Measurements from ENCODE around the gene AMH. TPM values are rescaled to one million over a fixed set of nuclear protein-coding genes. Genes with fewer than 3 reads are reported as not detected.
A peak's percentile ranks its signal among the peaks of the same experiment; 100 is the strongest.

AMH gene
- total RNA-seq, 2 experiments from 2014 or later = 4.5 to 6.1 TPM

- DNase-seq = no peak
- Mint-ChIP-seq H3K9me3 (no peaks in the 10 kb centered on the region), H3K27me3 (no peaks in the 10 kb centered on the region), H3K36me3 (ENCODE audit: low read depth) (peaks cover 42% of the 10 kb centered on the region), H3K27ac (peak overlapping the region; percentile 90), H3K4me3 (peak overlapping the region; percentile 85), H3K4me1 (ENCODE audit: low read depth) (peaks cover 38% of the 10 kb centered on the region)
- TF ChIP-seq, protein P1, sequence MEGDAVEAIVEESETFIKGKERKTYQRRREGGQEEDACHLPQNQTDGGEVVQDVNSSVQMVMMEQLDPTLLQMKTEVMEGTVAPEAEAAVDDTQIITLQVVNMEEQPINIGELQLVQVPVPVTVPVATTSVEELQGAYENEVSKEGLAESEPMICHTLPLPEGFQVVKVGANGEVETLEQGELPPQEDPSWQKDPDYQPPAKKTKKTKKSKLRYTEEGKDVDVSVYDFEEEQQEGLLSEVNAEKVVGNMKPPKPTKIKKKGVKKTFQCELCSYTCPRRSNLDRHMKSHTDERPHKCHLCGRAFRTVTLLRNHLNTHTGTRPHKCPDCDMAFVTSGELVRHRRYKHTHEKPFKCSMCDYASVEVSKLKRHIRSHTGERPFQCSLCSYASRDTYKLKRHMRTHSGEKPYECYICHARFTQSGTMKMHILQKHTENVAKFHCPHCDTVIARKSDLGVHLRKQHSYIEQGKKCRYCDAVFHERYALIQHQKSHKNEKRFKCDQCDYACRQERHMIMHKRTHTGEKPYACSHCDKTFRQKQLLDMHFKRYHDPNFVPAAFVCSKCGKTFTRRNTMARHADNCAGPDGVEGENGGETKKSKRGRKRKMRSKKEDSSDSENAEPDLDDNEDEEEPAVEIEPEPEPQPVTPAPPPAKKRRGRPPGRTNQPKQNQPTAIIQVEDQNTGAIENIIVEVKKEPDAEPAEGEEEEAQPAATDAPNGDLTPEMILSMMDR (IDR thresholded peaks at IDR 0.05) = no peak
- intact Hi-C loops (cut with micrococcal nuclease) = loop anchor here (2.0 kb wide), 1 partner anchor 31 kb away; no protein-coding TSS in a partner anchor
- CTCF ChIA-PET = interaction anchor here (0.8 to 2.7 kb wide), 3 partner anchors 8 to 16 kb away, joined by 3 to 9 read pairs (median 5); no protein-coding TSS in a partner anchor
- no peak for ATAC-seq
- POLR2A ChIA-PET = interaction anchor here (0.6 to 11.0 kb wide), 26 partner anchors 9 to 1094 kb away, joined by 3 to 102 read pairs (median 4); partner anchors contain the start of genes AMH, GADD45B, IZUMO4 and JSRP1
These were observed 21.0 kb downstream of the AMH start for GRCh38 chr19:2270157-2270422.

GRCh38 chr19:2270423-2271233 lies 21.5 kb downstream of the AMH start:
- Mint-ChIP-seq H3K27me3 (no peaks in the 10 kb centered on the region), H3K36me3 (ENCODE audit: low read depth) (peaks cover 42% of the 10 kb centered on the region), H3K4me1 (ENCODE audit: low read depth) (peaks cover 39% of the 10 kb centered on the region), H3K9me3 (no peaks in the 10 kb centered on the region), H3K27ac (peak overlapping the region; percentile 90), H3K4me3 (peak overlapping the region; percentile 85)
- intact Hi-C loops (cut with micrococcal nuclease) = loop anchor here (2.0 kb wide), 1 partner anchor 32 kb away; no protein-coding TSS in a partner anchor
- ATAC-seq = peak; percentile 20
- DNase-seq = peak; percentile 83
- ChIA-PET CTCF (interaction anchor here (0.8 to 2.7 kb wide), 3 partner anchors 9 to 17 kb away, joined by 3 to 9 read pairs (median 5); no protein-coding TSS in a partner anchor), POLR2A (interaction anchor here (0.6 to 11.0 kb wide), 28 partner anchors 8 to 1094 kb away, joined by 3 to 102 read pairs (median 4); partner anchors contain the start of genes AMH, GADD45B, JSRP1 and LMNB2)
- TF ChIP-seq, protein P1 (IDR thresholded peaks at IDR 0.05) = no peak

DNA sequence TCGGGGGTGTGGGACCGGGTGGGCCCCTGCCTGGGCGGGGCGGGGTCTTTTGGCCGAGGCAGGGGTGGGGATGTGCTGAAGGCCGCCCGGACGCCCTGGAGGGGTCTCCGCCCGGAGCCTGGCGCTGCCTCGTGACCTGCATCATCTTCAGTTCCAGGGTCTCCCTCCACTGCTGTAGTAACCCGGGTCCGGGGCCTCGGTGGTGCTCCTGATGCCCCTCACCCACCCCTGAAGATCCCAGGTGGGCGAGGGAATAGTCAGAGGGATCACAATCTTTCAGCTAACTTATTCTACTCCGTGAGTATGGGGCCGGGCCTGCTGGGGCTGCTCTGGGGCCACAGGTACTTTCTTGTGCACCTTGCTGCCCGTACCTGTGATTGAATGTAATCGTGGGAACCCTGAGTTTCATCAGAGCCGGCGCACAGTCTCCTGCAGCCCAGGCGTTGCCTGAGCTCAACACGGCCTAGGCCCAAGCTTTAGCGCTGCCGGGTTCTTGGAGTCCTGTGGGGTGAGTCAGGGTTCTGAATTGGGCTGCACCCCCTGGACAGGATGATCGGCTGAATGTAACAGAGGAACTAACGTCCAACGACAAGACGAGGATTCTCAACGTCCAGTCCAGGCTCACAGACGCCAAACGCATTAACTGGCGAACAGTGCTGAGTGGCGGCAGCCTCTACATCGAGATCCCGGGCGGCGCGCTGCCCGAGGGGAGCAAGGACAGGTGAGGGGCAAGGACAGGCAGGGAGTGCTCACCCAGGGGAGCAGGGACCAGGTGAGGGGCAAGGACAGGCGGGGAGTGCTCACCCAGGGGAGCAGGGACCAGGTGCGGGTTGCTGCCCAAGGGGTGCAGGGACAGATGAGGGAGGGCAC lies 22.3 kb downstream of the AMH start:
- Mint-ChIP-seq H3K9me3 (no peaks in the 10 kb centered on the region), H3K27me3 (no peaks in the 10 kb centered on the region), H3K4me1 (ENCODE audit: low read depth) (peaks cover 36% of the 10 kb centered on the region), H3K36me3 (ENCODE audit: low read depth) (peaks cover 42% of the 10 kb centered on the region), H3K27ac (peak overlapping the region; percentile 90), H3K4me3 (peak overlapping the region; percentile 85)
- ChIA-PET CTCF (interaction anchor here (1.6 to 4.9 kb wide), 6 partner anchors 9 to 122 kb away, joined by 3 to 29 read pairs (median 10); partner anchors contain the start of gene PLEKHJ1), POLR2A (interaction anchor here (0.8 to 11.0 kb wide), 14 partner anchors 12 to 422 kb away, joined by 3 to 102 read pairs (median 4); partner anchors contain the start of genes AMH, JSRP1, LMNB2 and PLEKHJ1)
- intact Hi-C loops (cut with micrococcal nuclease) = loop anchor here (2.0 kb wide), 1 partner anchor 33 kb away; no protein-coding TSS in a partner anchor
- no peak for ATAC-seq
- TF ChIP-seq, protein P1 (IDR thresholded peaks at IDR 0.05) = no peak
- DNase-seq = no peak

GRCh38 chr19:2273356-2274184 lies 24.4 kb downstream of the AMH start:
- Mint-ChIP-seq H3K27ac (peak overlapping the region; percentile 86), H3K4me3 (peak overlapping the region; percentile 85), H3K9me3 (no peaks in the 10 kb centered on the region), H3K4me1 (ENCODE audit: low read depth) (peaks cover 32% of the 10 kb centered on the region), H3K27me3 (no peaks in the 10 kb centered on the region), H3K36me3 (ENCODE audit: low read depth) (peaks cover 42% of the 10 kb centered on the region)
- CTCF ChIA-PET = interaction anchor here (0.6 to 4.9 kb wide), 15 partner anchors 9 to 121 kb away, joined by 3 to 29 read pairs (median 6); partner anchors contain the start of genes PEAK3 and PLEKHJ1
- DNase-seq (peak; percentile 92), ATAC-seq (peak; percentile 67)
- POLR2A ChIA-PET = interaction anchor here (0.5 to 11.0 kb wide), 9 partner anchors 10 to 119 kb away, joined by 3 to 102 read pairs (median 4); partner anchors contain the start of genes AMH and JSRP1
- intact Hi-C loops (cut with micrococcal nuclease) = no loop called here
- TF ChIP-seq, protein P1 (IDR thresholded peaks at IDR 0.05) = peak; percentile 95

All from activated CD8-positive, alpha-beta T cell treated with anti-CD3 and anti-CD28 coated beads for 36 hours (primary cell).